CD14-positive monocyte (primary cell): ENCODE data around the gene NTM. TPM values are rescaled to one million over a fixed set of nuclear protein-coding genes. Genes with fewer than 3 reads are reported as not detected.

Source experiments
- DNase-seq, 3 donors: peaks; one replicate each; pipeline ENCODE4 v3.0.0-alpha.2; 2011 to 2022
- H2AFZ ChIP-seq: 2 replicates; pipeline ENCODE4 v1.6.0; 2012; ENCODE audit warnings: mild to moderate bottlenecking, low read depth, low read length, inconsistent platforms; ENCODE audit not compliant: insufficient read depth, poor library complexity, severe bottlenecking
- H3K27ac ChIP-seq, 2 donors: 1 replicate in 1 of 2; 2 replicates in 1 of 2; pipeline ENCODE4 v1.5.1; 2012 to 2013; ENCODE audit warnings: low read length in 2 of 2, control low read depth in 1 of 2, inconsistent platforms in 1 of 2, low read depth in 1 of 2, mild to moderate bottlenecking in 1 of 2
- H3K27me3 ChIP-seq, 2 donors: one replicate each; pipeline versions ENCODE4 v1.6.0 to v1.6.1; 2011 to 2013; ENCODE audit warnings: low read length in 2 of 2; ENCODE audit not compliant: control insufficient read depth in 2 of 2, insufficient read depth in 2 of 2
- H3K36me3 ChIP-seq, 2 donors: replicated peaks in 1 of 2; 1 replicate in 1 of 2; 2 replicates in 1 of 2; pipeline versions ENCODE4 v1.5.1 to v1.6.1; 2012 to 2013; ENCODE audit warnings: low read length in 2 of 2, control low read depth in 1 of 2, inconsistent platforms in 1 of 2, mild to moderate bottlenecking in 1 of 2; ENCODE audit not compliant: insufficient read depth in 2 of 2, control insufficient read depth in 1 of 2
- H3K4me1 ChIP-seq, 2 donors: 1 replicate in 1 of 2; 2 replicates in 1 of 2; pipeline versions ENCODE4 v1.5.1 to v1.6.1; 2012 to 2013; ENCODE audit warnings: low read length in 2 of 2, control low read depth in 1 of 2, inconsistent platforms in 1 of 2, mild to moderate bottlenecking in 1 of 2, moderate library complexity in 1 of 2; ENCODE audit not compliant: insufficient read depth in 2 of 2, control insufficient read depth in 1 of 2
- H3K4me2 ChIP-seq: replicated peaks from 2 replicates; pipeline ENCODE3; 2012; ENCODE audit warnings: low read length, moderate library complexity, mild to moderate bottlenecking; ENCODE audit not compliant: poor library complexity, severe bottlenecking; ENCODE audit errors: extremely low read depth
- H3K4me3 ChIP-seq, 3 experiments: fragments of 200-600 bp in 1 of 3; sonication (generic) in 1 of 3; replicated peaks in 1 of 3; 1 replicate in 2 of 3; 2 replicates in 1 of 3; pipeline ENCODE4 v1.5.1; 2011 to 2013; ENCODE audit warnings: low read length in 3 of 3, mild to moderate bottlenecking in 3 of 3, control low read depth in 2 of 3, low read depth in 2 of 3, inconsistent platforms in 1 of 3, moderate library complexity in 1 of 3
- H3K79me2 ChIP-seq: 2 replicates; pipeline ENCODE4 v1.6.0; 2012; ENCODE audit warnings: mild to moderate bottlenecking, control low read depth, inconsistent platforms, low read length, moderate library complexity; ENCODE audit not compliant: insufficient read depth
- H3K9ac ChIP-seq: 2 replicates; pipeline ENCODE4 v1.6.0; 2017; ENCODE audit warnings: low read length, mild to moderate bottlenecking; ENCODE audit not compliant: insufficient read depth, poor library complexity, severe bottlenecking
- H3K9me3 ChIP-seq, 2 donors: replicated peaks in 1 of 2; 1 replicate in 1 of 2; 2 replicates in 1 of 2; pipeline versions ENCODE4 v1.5.1 to v1.6.1; 2012 to 2013; ENCODE audit warnings: low read length in 2 of 2, control low read depth in 1 of 2; ENCODE audit not compliant: control insufficient read depth in 1 of 2, insufficient read depth in 1 of 2
- H4K20me1 ChIP-seq: 2 replicates; pipeline ENCODE4 v1.6.0; 2012; ENCODE audit warnings: mild to moderate bottlenecking, low read length, control low read depth, moderate library complexity; ENCODE audit not compliant: insufficient read depth
- H3K27ac Mint-ChIP-seq, 7 donors: one replicate each; pipeline ENCODE4 v1.8.0; 2020; ENCODE audit warnings: mild to moderate bottlenecking in 7 of 7, mixed read lengths in 7 of 7, moderate library complexity in 6 of 7, inconsistent platforms in 2 of 7
- H3K27me3 Mint-ChIP-seq, 3 donors: one replicate each; pipeline ENCODE4 v1.8.0; 2021 to 2022; ENCODE audit warnings: low read depth in 3 of 3, mild to moderate bottlenecking in 3 of 3, mixed read lengths in 3 of 3, moderate library complexity in 3 of 3, inconsistent platforms in 1 of 3
- H3K36me3 Mint-ChIP-seq, 2 donors: one replicate each; pipeline ENCODE4 v1.8.0; 2020; ENCODE audit warnings: mixed read lengths in 2 of 2, inconsistent platforms in 1 of 2, mild to moderate bottlenecking in 1 of 2
- H3K4me1 Mint-ChIP-seq: one replicate; pipeline ENCODE4 v1.8.0; 2020; ENCODE audit warnings: mild to moderate bottlenecking, mixed read lengths
- H3K4me3 Mint-ChIP-seq, 2 donors: one replicate each; pipeline ENCODE4 v1.8.0; 2020; ENCODE audit warnings: mild to moderate bottlenecking in 2 of 2, mixed read lengths in 2 of 2, moderate library complexity in 1 of 2
- H3K9me3 Mint-ChIP-seq, 7 donors: one replicate each; pipeline ENCODE4 v1.8.0; 2020 to 2022; ENCODE audit warnings: mixed read lengths in 7 of 7, mild to moderate bottlenecking in 6 of 7, moderate library complexity in 6 of 7, inconsistent platforms in 2 of 7
- WGBS: methylation state at CpG from one replicate; pipeline ENCODE4 v1.1.5; 2013; ENCODE audit warnings: missing lambda C conversion rate; ENCODE audit not compliant: insufficient coverage; 5-methylcytosine and 5-hydroxymethylcytosine counted together
- intact Hi-C, 2 donors: fragments of 100-400 bp; cut with micrococcal nuclease; formaldehyde crosslinking; loops; one replicate each; pipeline versions ENCODE4 v1.15.0 to v1.15.1; 2023
- polyA plus RNA-seq, 3 donors: library from polyadenylated mRNA; depleted of rRNA in 1 of 3; unstranded in 2 of 3; stranded (reverse) in 1 of 3; fragments of 300-500 nt in 2 of 3; fragments of >200 nt in 1 of 3; fragmentation: Illumina TruSeq in 2 of 3; gene quantifications; 1 replicate in 2 of 3; 2 replicates in 1 of 3; pipeline ENCODE4 v1.2.3, GENCODE V29; 2012 to 2021
- TF ChIP-seq, protein P1 (sequence below): fragments of 200-600 bp; IDR thresholded peaks from one replicate; pipeline ENCODE4 v1.8.0; 2022; ENCODE audit warnings: antibody characterized with exemption, mild to moderate bottlenecking

NTM gene
- polyA plus RNA-seq, 3 donors, result not detected

DNA sequence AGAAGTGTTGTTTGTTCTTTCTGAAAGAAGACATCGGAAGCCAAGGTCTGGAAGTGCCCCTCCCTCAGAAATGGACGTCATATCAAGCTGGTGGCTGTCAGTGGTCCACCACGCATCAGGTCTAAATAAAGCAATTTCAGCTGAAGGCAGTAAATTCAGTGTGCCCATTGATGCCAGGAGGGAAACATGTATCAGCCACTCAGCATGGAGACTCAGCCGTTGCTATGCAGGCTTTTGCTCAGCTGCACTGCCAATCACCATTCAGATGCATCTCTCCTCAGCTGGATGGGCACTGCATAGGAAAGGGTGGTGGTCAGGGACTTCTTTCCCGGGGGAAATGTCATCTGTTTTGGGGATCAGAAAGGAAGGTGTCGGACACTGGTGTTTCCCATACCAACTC lies 878.2 kb downstream of the NTM start:
- Mint-ChIP-seq H3K9me3 (peaks cover 0 to 9% (median 2%) of the 10 kb centered on the region in 7 donors), H3K4me1 (no peaks in the 10 kb centered on the region), H3K27me3 (peaks cover 0 to 2% (median 0%) of the 10 kb centered on the region in 3 donors), H3K36me3 (no peaks in the 10 kb centered on the region), H3K4me3 (no peak overlapping the region), H3K27ac (no peak overlapping the region)
- H3K27ac ChIP-seq, result no peak overlapping the region
- H3K9ac ChIP-seq, result no peak overlapping the region
- WGBS, result 65% methylated on average over 4 of the region's 6 CpGs
- no peaks in the 10 kb centered on the region for H3K79me2 ChIP-seq
- no peaks in the 10 kb centered on the region for H3K36me3 ChIP-seq
- TF ChIP-seq, protein P1, sequence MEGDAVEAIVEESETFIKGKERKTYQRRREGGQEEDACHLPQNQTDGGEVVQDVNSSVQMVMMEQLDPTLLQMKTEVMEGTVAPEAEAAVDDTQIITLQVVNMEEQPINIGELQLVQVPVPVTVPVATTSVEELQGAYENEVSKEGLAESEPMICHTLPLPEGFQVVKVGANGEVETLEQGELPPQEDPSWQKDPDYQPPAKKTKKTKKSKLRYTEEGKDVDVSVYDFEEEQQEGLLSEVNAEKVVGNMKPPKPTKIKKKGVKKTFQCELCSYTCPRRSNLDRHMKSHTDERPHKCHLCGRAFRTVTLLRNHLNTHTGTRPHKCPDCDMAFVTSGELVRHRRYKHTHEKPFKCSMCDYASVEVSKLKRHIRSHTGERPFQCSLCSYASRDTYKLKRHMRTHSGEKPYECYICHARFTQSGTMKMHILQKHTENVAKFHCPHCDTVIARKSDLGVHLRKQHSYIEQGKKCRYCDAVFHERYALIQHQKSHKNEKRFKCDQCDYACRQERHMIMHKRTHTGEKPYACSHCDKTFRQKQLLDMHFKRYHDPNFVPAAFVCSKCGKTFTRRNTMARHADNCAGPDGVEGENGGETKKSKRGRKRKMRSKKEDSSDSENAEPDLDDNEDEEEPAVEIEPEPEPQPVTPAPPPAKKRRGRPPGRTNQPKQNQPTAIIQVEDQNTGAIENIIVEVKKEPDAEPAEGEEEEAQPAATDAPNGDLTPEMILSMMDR, result no peak
- no peaks in the 10 kb centered on the region for H3K4me1 ChIP-seq
- H2AFZ ChIP-seq, result no peak overlapping the region
- DNase-seq, result no peak
- H3K27me3 ChIP-seq, result no peaks in the 10 kb centered on the region
- H3K9me3 ChIP-seq, result no peaks in the 10 kb centered on the region
- intact Hi-C loops, result no loop called here
- no peak overlapping the region for H3K4me3 ChIP-seq
- H4K20me1 ChIP-seq, result no peaks in the 10 kb centered on the region
- H3K4me2 ChIP-seq, result no peak overlapping the region

GRCh38 chr11:132249256-132249655 lies 878.8 kb downstream of the NTM start:
- H3K27ac Mint-ChIP-seq, result no peak overlapping the region
- TF ChIP-seq, protein P1, result no peak
- WGBS, result 64% methylated on average over 3 of the region's 5 CpGs
- Histone ChIP-seq H3K4me3 (no peak overlapping the region), H3K36me3 (no peaks in the 10 kb centered on the region), H3K9ac (no peak overlapping the region), H4K20me1 (no peaks in the 10 kb centered on the region), H3K27ac (no peak overlapping the region), H3K9me3 (no peaks in the 10 kb centered on the region), H3K4me2 (no peak overlapping the region), H3K27me3 (no peaks in the 10 kb centered on the region), H3K79me2 (no peaks in the 10 kb centered on the region), H3K4me1 (no peaks in the 10 kb centered on the region), H2AFZ (no peak overlapping the region)
- intact Hi-C loops, result no loop called here
- H3K9me3 Mint-ChIP-seq, result peaks cover 0 to 9% (median 2%) of the 10 kb centered on the region in 7 donors
- no peaks in the 10 kb centered on the region for H3K4me1 Mint-ChIP-seq
- no peak for DNase-seq
- H3K27me3 Mint-ChIP-seq, result peaks cover 0 to 3% (median 0%) of the 10 kb centered on the region in 3 donors
- H3K36me3 Mint-ChIP-seq, result no peaks in the 10 kb centered on the region
- H3K4me3 Mint-ChIP-seq, result no peak overlapping the region
